Activated gamma-delta T cell treated with Interleukin-2 at 50 U/mL for 16 hours (primary cell): ENCODE measurements around the gene PTBP2.

Experiments used
- DNase-seq: peaks from one replicate; pipeline ENCODE4 v3.0.0-alpha.2; 2020

PTBP2 gene

DNA sequence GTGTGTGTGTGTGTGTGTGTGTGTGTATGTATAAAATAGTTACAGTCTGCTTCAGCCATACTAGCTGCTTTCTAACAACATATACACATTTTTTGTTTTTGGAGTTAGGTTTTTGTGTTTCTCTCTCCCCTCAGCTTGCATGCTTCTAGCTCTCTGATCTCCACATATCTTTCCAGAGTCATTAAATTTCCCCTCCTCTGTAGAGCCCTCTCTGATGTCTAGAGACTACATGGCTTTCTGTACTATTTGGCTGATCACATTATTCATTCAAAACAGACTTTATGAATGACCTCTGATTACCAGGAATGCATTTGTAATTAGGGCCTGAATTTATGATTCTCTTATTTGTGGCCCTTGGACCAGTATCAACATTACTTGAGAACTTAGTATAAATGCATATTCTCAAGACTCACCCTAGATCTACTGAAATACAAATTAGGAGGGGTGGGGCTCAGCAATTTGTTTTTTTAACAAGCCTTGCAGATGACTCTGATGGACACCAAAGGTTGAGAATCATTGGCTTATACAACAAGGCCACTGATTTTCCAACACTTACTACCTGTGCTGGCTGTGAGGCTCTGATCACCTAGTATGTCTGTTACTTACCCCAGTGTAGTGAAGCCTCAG, 104.5 kb downstream of the PTBP2 start:
- DNase-seq = no peak

DNA sequence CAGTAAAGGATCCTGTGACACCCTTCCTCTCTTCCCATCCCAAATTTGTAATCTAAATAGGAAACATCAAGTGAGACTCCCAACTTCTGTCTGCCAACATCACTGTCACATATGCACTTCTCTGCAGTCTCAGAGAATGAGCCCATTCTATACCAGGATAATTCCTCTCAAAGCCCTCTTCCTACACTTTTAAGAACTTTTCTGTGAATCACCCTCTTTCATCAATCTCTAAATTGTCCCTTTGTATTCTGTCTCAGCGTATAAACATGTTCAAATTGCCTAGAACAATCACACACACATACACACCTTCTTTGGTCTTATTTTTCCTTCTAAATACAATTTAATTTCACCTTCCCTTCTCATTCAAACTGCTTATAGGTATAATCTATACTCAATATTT, 111.8 kb downstream of the PTBP2 start:
- DNase-seq = no peak

DNA sequence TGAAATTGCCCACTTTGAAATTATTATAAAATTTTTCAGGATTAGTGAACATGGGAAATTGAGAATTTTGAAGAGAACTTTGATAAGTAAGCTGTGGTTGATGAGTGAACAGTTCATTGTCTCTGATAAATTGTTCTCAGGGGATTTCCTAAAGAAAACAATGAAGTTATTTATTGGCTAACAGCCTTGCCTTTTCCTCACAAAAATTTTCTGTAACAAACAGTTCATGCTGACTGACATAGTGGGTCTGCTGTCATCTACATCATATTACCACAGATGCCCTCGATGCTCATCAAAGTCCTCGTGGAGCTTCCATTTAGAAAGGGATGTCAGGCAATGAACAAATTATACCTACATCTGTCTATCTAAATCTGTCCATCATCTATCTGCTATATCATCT, 113.4 kb downstream of the PTBP2 start:
- no peak for DNase-seq

DNA sequence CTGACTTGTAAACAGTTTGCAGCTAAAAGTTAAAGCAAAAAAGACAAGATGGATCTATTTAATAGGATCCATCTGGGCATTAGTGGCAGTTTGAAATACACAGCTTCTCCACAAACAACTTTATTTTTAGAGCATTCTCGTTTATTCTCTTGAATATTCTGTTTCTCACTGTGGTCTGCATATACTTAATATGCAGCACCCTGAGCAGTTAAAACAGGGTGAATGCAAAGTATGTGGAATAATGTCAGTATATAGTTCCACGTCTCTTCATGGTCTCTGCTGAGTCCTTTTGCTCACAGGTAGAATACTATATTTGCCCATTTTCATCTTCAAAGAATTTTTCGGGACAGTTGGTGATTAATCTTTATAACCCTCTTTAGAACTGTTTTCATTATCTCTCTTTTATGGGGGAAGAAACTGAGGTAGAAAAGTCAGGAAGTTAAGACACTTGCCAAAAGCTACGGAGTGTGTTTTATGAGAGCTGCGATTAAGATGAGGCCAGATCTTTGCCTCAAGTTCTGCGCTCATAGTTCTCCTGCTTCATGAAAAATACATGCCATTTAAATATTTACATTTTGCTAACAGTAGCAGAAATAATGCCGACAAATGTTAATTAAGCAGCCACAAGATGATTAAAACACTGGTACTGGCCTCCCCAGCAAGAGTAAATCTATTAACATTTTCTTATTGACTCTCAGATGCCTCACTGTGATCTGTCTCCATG, 115.6 kb downstream of the PTBP2 start:
- no peak for DNase-seq

DNA sequence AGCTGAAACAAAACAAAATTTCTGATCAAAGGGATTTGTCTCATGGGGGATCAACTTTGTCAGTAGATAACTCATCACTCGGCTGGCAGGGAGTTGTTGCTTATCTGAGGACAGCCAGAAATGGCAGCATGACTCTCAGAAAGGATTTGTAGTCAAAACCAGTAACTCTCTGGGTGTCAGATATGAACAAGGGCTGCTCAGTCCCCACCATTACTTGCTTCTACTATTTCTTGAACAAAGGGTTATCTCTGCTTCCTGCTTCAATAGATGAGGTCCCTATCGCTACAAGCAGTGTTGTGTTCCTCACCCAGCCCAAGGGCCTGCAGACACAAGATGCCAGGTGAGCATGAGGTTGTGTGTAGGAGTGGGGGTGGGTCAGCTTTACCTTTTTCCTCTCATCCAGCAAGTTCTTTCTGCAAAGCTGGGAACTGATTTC, 116.2 kb downstream of the PTBP2 start:
- DNase-seq = no peak

DNA sequence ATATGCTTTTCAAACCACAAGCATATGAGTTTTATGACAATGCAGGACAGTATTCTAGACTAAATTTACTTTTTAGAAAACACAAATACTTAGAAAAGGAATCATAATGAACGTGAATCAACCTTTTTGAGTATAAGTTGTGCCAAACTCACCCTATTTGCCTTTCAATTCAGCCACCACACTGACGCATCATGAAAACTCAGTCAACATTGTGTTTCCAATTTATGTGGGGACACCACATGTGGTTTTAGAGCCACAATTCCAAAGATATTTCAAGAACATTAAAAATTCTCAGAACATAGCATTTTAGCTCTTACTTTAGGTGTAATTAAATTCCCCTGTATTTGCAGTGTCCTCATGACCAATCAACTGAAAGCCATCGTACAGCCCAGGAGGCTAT, 118.8 kb downstream of the PTBP2 start:
- no peak for DNase-seq

DNA sequence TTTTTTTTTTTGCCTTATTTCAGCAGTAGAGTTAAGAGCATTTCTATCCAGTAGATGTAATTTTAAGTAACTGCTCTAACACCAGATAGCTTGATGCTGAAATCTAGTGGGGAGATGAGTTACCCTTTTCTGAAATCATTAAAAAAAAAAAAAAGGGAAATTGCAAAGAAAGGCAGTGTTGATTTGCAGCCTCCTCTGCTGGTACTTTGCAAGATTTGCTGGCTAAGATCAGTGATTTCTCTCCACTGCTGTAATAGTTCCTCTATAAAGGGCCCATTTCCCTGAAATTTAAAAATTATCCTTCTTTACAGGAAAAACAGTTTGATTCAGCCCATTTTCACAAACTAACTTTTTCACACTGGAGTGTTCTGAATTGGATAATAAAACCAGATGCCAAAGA, 120.6 kb downstream of the PTBP2 start:
- DNase-seq = no peak

DNA sequence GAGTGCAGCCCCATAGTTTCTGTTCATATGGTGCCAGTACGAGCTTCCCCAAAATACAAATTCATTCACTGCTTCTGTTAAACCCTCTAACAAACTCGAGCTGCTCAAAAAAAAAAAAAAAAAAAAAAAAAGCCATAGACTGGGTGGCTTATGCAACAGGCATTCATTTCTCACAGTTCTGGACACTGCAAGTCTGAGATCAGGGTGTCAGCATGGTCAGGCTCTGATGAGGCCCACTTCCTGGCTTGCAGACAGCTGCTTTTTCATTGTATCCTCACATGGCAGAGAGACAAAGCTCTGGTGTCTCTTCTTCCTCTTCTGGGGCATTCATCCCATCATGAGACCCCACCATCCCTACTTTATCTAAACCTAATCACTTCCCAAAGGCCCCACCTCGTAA, 121.6 kb downstream of the PTBP2 start:
- DNase-seq = no peak

DNA sequence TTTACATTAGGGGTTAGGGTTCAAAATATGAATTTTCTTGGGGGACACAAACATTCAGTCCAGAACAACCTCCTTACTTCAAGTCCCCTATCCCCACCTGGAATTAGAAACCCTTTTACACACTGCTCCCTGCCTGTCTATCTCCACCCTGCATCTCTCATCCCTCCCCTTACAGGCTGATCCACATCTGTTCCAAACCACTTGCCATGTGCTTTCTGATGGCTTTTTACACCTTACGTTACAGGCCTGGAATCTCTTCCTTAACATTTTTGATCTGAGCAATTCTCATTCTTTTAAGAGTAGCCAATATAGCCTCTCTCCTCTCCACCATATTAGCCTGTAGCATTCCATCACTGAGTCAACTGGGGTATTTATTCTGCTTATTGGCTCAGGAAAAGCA, 122.0 kb downstream of the PTBP2 start:
- DNase-seq = no peak

DNA sequence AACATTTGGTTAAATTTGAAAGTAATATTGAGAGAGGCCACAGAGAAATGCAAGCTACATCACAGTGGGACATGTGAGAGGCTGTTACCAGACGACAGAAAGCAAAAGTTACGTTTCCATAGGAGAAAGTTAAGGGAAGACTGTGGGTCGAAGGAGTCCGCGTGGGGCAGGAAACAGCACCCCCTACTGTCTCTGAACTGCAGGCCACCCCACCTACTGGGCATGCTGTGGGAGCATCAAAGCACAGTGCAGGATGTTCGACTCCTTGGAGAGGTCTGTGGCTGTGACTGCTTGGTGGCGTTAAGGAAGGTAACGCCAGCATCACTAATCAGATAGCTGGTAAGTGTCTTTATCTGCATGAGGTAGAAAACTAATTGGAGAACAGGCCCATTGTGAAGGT, 123.9 kb downstream of the PTBP2 start:
- no peak for DNase-seq

DNA sequence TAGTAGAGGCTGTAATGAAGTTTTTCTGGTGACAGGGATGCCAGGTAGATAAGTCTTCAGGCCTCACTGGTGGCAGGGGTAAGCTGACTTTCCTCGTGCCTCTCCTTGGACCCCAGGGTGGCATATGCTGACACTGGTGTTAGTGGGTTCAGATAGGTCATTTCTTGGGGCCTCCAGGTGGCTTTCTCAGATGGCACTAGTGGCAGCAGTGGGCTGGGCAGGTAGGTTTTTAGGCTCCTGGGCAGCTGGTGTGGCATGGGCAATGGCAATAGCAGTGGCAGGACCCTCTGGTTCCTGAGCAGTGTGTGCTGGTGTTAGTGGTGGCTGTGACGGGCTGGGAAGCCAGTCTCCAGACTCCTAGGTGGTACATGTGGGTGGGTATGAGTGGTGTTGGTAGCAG, 140.3 kb downstream of the PTBP2 start:
- no peak for DNase-seq

DNA sequence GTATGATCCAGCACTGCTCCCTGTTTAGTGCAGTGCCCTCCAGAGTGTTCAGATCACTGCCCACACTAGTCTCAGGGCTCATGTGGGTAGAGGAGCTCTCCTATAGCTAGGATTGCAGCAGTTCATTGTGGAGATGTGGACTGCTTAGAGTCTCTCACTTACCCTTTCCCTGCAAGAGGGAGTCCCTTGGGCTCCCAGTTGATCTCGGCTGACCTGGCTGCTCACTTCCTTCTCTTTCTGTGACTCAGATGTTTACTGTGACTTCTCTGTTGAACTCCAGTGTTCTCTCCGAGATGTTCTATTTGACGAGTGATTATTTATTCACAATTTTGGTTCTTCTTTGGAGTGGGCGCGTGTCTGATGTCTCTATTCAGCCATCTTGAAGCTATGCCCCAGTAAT, 141.9 kb downstream of the PTBP2 start:
- no peak for DNase-seq
